Endodermal cell (in vitro differentiated cells): Measurements from ENCODE around the gene KAZN. TPM values are rescaled to one million over a fixed set of nuclear protein-coding genes. Genes with fewer than 3 reads are reported as not detected.

ENCODE experiments used
- DNase-seq: peaks from one replicate; pipeline ENCODE4 v3.0.0-alpha.2; 2017
- H3K27ac ChIP-seq: 2 replicates; pipeline ENCODE4 v1.5.1; 2013; ENCODE audit warnings: mild to moderate bottlenecking, low read depth, low read length, moderate library complexity
- H3K27me3 ChIP-seq: 2 replicates; pipeline ENCODE4 v1.6.1; 2013; ENCODE audit warnings: mild to moderate bottlenecking, low read length, moderate library complexity; ENCODE audit not compliant: insufficient read depth, control insufficient read depth, poor library complexity, severe bottlenecking
- H3K36me3 ChIP-seq: 2 replicates; pipeline ENCODE4 v1.7.0; 2013; ENCODE audit warnings: mild to moderate bottlenecking, low read length, moderate library complexity; ENCODE audit not compliant: control insufficient read depth, insufficient read depth
- H3K4me1 ChIP-seq: one replicate; pipeline ENCODE4 v1.7.0; 2013; ENCODE audit warnings: low read length; ENCODE audit not compliant: control insufficient read depth, insufficient read depth
- H3K4me3 ChIP-seq: 2 replicates; pipeline ENCODE4 v1.5.1; 2013; ENCODE audit warnings: mild to moderate bottlenecking, low read length, moderate library complexity
- H3K9ac ChIP-seq: 2 replicates; pipeline ENCODE4 v1.6.1; 2013; ENCODE audit warnings: mild to moderate bottlenecking, low read length, moderate library complexity; ENCODE audit not compliant: poor library complexity, severe bottlenecking; ENCODE audit errors: extremely low read depth
- H3K9me3 ChIP-seq: 2 replicates; pipeline ENCODE4 v1.6.1; 2013; ENCODE audit warnings: mild to moderate bottlenecking, low read length, moderate library complexity; ENCODE audit not compliant: control insufficient read depth
- H3K27ac Mint-ChIP-seq: 2 replicates; pipeline ENCODE4 v1.8.0; 2020; ENCODE audit warnings: mixed read lengths
- H3K27me3 Mint-ChIP-seq: 2 replicates; pipeline ENCODE4 v1.8.0; 2021; ENCODE audit warnings: mild to moderate bottlenecking, mixed read lengths; ENCODE audit not compliant: insufficient read depth
- H3K36me3 Mint-ChIP-seq: 2 replicates; pipeline ENCODE4 v1.8.0; 2020; ENCODE audit warnings: low read depth, mixed read lengths
- H3K4me1 Mint-ChIP-seq: 2 replicates; pipeline ENCODE4 v1.8.0; 2020; ENCODE audit warnings: mixed read lengths
- H3K4me3 Mint-ChIP-seq: 2 replicates; pipeline ENCODE4 v1.8.0; 2020; ENCODE audit warnings: mild to moderate bottlenecking, moderate library complexity, mixed read lengths
- H3K9me3 Mint-ChIP-seq: 2 replicates; pipeline ENCODE4 v1.8.0; 2020; ENCODE audit warnings: mild to moderate bottlenecking, mixed read lengths
- WGBS, 2 experiments: methylation state at CpG; one replicate each; pipeline versions ENCODE4 v1.1.5 to v1.1.7; 2013; ENCODE audit warnings: missing lambda C conversion rate in 2 of 2, mixed read lengths in 1 of 2; ENCODE audit not compliant: insufficient coverage in 1 of 2, insufficient read length in 1 of 2; 5-methylcytosine and 5-hydroxymethylcytosine counted together
- total RNA-seq, 2 donors: library from RNA; stranded (reverse); fragmentation: NEBNext Ultra II Directional in 1 of 2; extraction: Animal tissue kit (Norgen Biotek cat#: 25700) in 1 of 2; gene quantifications; 2 replicates in 1 of 2; 3 replicates in 1 of 2; pipeline ENCODE4 v1.2.1, GENCODE V29; 2021
- TF ChIP-seq, protein P1 (sequence below): fragments of 200-600 bp; sonication (generic); conservative IDR thresholded peaks from 2 replicates; pipeline ENCODE4 v1.5.0; 2021; ENCODE audit warnings: antibody characterized with exemption, mild to moderate bottlenecking

The KAZN gene
- total RNA-seq, 2 donors from 2014 or later = 12.4 to 13.9 TPM

DNA sequence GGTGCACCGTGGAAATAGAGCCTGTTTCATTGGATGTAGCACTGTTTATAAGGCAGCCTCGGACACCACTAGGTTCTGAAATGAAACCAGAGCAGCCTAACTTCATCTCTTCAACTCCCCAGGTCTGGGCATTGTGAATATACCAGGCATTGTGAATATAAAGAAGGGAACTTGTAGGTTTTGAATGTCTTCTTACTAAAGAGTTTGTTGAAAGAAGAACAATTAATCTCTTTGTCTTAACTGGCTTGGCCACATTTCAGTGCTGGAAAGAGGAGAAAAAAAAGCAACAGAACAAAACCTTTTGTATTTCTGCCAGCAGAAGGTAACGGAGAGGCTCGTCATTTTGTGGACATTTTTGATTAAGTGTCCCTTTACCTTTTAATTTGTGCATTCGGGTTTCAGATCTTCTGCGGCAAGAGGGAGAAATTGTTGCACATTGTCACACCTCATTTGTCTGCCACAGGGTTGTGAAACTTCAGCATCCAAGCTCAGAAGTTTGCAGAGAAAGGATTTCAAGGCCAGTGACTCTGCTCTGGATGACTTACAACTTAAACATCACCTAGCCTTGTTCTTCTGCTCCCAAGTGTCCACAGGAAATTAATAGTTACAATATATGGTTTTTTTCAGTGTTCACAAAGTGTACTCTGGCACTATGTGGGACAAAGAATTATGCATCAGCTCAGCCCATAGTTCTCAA lies 158.3 kb downstream of the KAZN start:
- no peaks in the 10 kb centered on the region for H3K9me3 ChIP-seq
- Mint-ChIP-seq H3K27ac (no peak overlapping the region), H3K9me3 (peaks cover 19% of the 10 kb centered on the region), H3K4me3 (no peak overlapping the region), H3K27me3 (no peaks in the 10 kb centered on the region), H3K4me1 (peaks cover 45% of the 10 kb centered on the region), H3K36me3 (peaks cover 8% of the 10 kb centered on the region)
- no peak for DNase-seq
- peaks cover 2% of the 10 kb centered on the region for H3K4me1 ChIP-seq
- no peak overlapping the region for H3K9ac ChIP-seq
- H3K27me3 ChIP-seq = no peaks in the 10 kb centered on the region
- WGBS, 2 experiments = 89 to 91% methylated on average over 6 of the region's 6 CpGs
- H3K27ac ChIP-seq = peak overlapping the region; percentile 7
- H3K36me3 ChIP-seq = no peaks in the 10 kb centered on the region
- H3K4me3 ChIP-seq = no peak overlapping the region
- TF ChIP-seq, protein P1, sequence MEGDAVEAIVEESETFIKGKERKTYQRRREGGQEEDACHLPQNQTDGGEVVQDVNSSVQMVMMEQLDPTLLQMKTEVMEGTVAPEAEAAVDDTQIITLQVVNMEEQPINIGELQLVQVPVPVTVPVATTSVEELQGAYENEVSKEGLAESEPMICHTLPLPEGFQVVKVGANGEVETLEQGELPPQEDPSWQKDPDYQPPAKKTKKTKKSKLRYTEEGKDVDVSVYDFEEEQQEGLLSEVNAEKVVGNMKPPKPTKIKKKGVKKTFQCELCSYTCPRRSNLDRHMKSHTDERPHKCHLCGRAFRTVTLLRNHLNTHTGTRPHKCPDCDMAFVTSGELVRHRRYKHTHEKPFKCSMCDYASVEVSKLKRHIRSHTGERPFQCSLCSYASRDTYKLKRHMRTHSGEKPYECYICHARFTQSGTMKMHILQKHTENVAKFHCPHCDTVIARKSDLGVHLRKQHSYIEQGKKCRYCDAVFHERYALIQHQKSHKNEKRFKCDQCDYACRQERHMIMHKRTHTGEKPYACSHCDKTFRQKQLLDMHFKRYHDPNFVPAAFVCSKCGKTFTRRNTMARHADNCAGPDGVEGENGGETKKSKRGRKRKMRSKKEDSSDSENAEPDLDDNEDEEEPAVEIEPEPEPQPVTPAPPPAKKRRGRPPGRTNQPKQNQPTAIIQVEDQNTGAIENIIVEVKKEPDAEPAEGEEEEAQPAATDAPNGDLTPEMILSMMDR = no peak

DNA sequence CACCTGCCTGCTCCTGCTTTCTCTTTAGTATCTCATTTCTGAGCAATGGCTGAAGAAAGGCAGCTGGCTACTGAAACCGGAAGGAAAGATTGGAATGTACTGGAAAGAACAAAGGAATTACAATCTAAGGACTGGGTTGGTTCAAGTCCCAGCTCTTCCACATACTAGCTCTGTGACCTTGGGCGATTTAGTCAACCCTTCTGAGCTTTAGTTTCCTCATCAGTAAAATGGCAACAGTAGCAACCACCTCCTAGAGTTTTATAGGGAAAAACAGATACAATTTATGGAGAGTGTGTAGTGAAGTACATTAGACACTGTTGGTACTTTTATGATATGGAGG lies 158.8 kb downstream of the KAZN start:
- peaks cover 48% of the 10 kb centered on the region for H3K4me1 Mint-ChIP-seq
- no peak overlapping the region for H3K27ac Mint-ChIP-seq
- no peaks in the 10 kb centered on the region for H3K27me3 ChIP-seq
- H3K4me1 ChIP-seq = peaks cover 2% of the 10 kb centered on the region
- DNase-seq = no peak
- H3K4me3 Mint-ChIP-seq = no peak overlapping the region
- H3K27me3 Mint-ChIP-seq = no peaks in the 10 kb centered on the region
- H3K9me3 Mint-ChIP-seq = peaks cover 15% of the 10 kb centered on the region
- H3K9ac ChIP-seq = no peak overlapping the region
- no peak overlapping the region for H3K4me3 ChIP-seq
- 95 to 100% methylated on average over 1 to 2 of the region's 2 CpGs for WGBS, 2 experiments
- TF ChIP-seq, protein P1 = no peak
- no peaks in the 10 kb centered on the region for H3K9me3 ChIP-seq
- H3K36me3 Mint-ChIP-seq = peaks cover 7% of the 10 kb centered on the region
- no peaks in the 10 kb centered on the region for H3K36me3 ChIP-seq
- no peak overlapping the region for H3K27ac ChIP-seq

DNA sequence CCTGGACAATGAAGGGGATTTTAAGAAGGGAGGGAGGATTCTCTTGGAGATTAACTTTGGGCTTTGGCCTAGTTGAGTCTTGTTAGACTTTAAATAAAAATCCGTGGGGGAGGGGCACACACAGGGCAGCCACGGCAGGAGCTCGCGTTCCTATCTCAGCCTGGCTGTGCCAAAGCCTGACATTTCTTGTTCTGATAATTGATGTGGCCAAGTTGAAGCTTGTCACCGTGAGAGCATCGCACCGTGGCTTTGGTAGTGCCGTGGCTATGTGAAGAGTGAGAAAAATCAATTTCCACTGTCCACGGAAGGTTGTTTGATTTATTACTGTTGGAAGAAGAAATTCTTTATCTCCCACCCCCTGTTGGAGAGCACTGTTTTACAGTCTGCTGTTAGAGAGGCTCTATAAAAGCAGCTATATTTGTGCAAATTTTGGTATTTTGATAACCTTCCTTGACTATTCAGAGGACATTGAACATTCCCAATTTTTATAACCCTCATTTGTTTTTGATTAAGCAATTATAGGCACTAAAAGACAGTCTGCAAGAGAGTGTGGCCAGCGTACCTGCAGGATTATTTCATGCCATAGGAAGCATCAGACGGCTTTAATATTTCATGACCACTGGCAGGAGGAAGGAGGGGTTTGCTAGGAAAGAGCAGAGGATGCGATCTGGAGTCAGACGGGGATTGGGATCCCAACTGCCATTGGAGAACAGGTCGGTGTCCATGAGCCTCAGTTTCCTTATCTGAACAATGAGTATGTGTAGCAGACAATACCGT lies 160.7 kb downstream of the KAZN start:
- Mint-ChIP-seq H3K4me3 (no peak overlapping the region), H3K36me3 (no peaks in the 10 kb centered on the region), H3K9me3 (peaks cover under 1% of the 10 kb centered on the region), H3K27ac (peak overlapping the region; percentile 22), H3K4me1 (peaks cover 59% of the 10 kb centered on the region), H3K27me3 (no peaks in the 10 kb centered on the region)
- Histone ChIP-seq H3K27me3 (no peaks in the 10 kb centered on the region), H3K36me3 (no peaks in the 10 kb centered on the region), H3K27ac (no peak overlapping the region), H3K4me3 (no peak overlapping the region), H3K4me1 (peaks cover 2% of the 10 kb centered on the region), H3K9ac (no peak overlapping the region), H3K9me3 (no peaks in the 10 kb centered on the region)
- TF ChIP-seq, protein P1 = no peak
- peak; percentile 60 for DNase-seq
- 72 to 76% methylated on average over 10 to 15 of the region's 15 CpGs for WGBS, 2 experiments
